WTC11 (cell line): Measurements from ENCODE around the gene SEPTIN8. TPM values are rescaled to one million over a fixed set of nuclear protein-coding genes. Genes with fewer than 3 reads are reported as not detected.

ENCODE experiments used
- ATAC-seq: fragments of 200-7000 bp; cut with Tn5 transposase; 2 replicates; pipeline ENCODE4 v1.10.0; 2021; ENCODE audit warnings: mild to moderate bottlenecking, moderate library complexity
- CTCF ChIA-PET: fragments of 300-600 bp; sonication (Branson Sonifier 250); formaldehyde crosslinking; loops from one replicate; lab custom pipeline; 2021; ENCODE audit warnings: antibody characterized with exemption; lab: Charles Lee
- POLR2A ChIA-PET: fragments of 350-600 bp; sonication (Branson Sonifier 250); formaldehyde crosslinking; loops from one replicate; lab custom pipeline; 2021; ENCODE audit warnings: antibody characterized with exemption; lab: Charles Lee
- DNase-seq: peaks from one replicate; pipeline ENCODE4 v3.0.0; 2021; ENCODE audit warnings: low spot score
- H3K27ac Mint-ChIP-seq: 2 replicates; pipeline ENCODE4 v1.8.0; 2021; ENCODE audit warnings: mixed read lengths
- H3K27me3 Mint-ChIP-seq: 2 replicates; pipeline ENCODE4 v1.8.0; 2021; ENCODE audit warnings: low read depth, mild to moderate bottlenecking, moderate library complexity, mixed read lengths
- H3K36me3 Mint-ChIP-seq: 2 replicates; pipeline ENCODE4 v1.8.0; 2021; ENCODE audit warnings: mixed read lengths
- H3K4me1 Mint-ChIP-seq: 2 replicates; pipeline ENCODE4 v1.8.0; 2022; ENCODE audit warnings: mixed read lengths
- H3K4me3 Mint-ChIP-seq: 2 replicates; pipeline ENCODE4 v1.8.0; 2021; ENCODE audit warnings: mild to moderate bottlenecking, moderate library complexity, mixed read lengths
- H3K9me3 Mint-ChIP-seq: 2 replicates; pipeline ENCODE4 v1.8.0; 2021; ENCODE audit warnings: mixed read lengths
- ATF1 ChIP-seq: sonication (generic); formaldehyde crosslinking; IDR thresholded peaks from 2 replicates; pipeline ENCODE4 v1.8.1; 2023; ENCODE audit warnings: mild to moderate bottlenecking, moderate library complexity, missing genetic modification reagents
- CBFB ChIP-seq: sonication (generic); formaldehyde crosslinking; IDR thresholded peaks from 2 replicates; pipeline ENCODE4 v1.8.1; 2022; ENCODE audit warnings: mild to moderate bottlenecking, low read depth, missing genetic modification reagents
- CREM ChIP-seq: sonication (generic); formaldehyde crosslinking; IDR thresholded peaks from 2 replicates; pipeline ENCODE4 v1.8.1; 2022; ENCODE audit warnings: mild to moderate bottlenecking, missing genetic modification reagents, moderate library complexity
- EMX1 ChIP-seq: fragments of 250-450 bp; sonication (Bioruptor Pico); IDR thresholded peaks from 2 replicates; pipeline ENCODE4 v1.8.0; 2021; ENCODE audit warnings: mild to moderate bottlenecking
- ETV6 ChIP-seq: sonication (generic); formaldehyde crosslinking; IDR thresholded peaks from 2 replicates; pipeline ENCODE4 v1.8.1; 2022; ENCODE audit warnings: mild to moderate bottlenecking, missing genetic modification reagents
- FOXP1 ChIP-seq: sonication (generic); formaldehyde crosslinking; IDR thresholded peaks from 2 replicates; pipeline ENCODE4 v1.8.0; 2022; ENCODE audit warnings: missing genetic modification reagents, mild to moderate bottlenecking, moderate library complexity, borderline replicate concordance
- IRF2 ChIP-seq: sonication (generic); formaldehyde crosslinking; IDR thresholded peaks from 2 replicates; pipeline ENCODE4 v1.8.0; 2022; ENCODE audit warnings: low read depth, missing genetic modification reagents, borderline replicate concordance
- MXD4 ChIP-seq: fragments of 250-450 bp; sonication (Bioruptor Pico); IDR thresholded peaks from 2 replicates; pipeline ENCODE4 v1.8.0; 2021; ENCODE audit warnings: mild to moderate bottlenecking, moderate library complexity, borderline replicate concordance
- MYBL2 ChIP-seq: sonication (generic); formaldehyde crosslinking; IDR thresholded peaks from 2 replicates; pipeline ENCODE4 v1.8.1; 2023; ENCODE audit warnings: mild to moderate bottlenecking, moderate library complexity, missing genetic modification reagents
- NFATC4 ChIP-seq: fragments of 250-450 bp; sonication (Bioruptor Pico); IDR thresholded peaks from 2 replicates; pipeline ENCODE4 v1.9.0; 2021; ENCODE audit warnings: mild to moderate bottlenecking
- NFYB ChIP-seq: sonication (generic); formaldehyde crosslinking; conservative IDR thresholded peaks from 2 replicates; pipeline ENCODE4 v1.8.0; 2022; ENCODE audit warnings: low read depth, missing genetic modification reagents
- NR1H2 ChIP-seq: sonication (generic); formaldehyde crosslinking; IDR thresholded peaks from 2 replicates; pipeline ENCODE4 v1.9.0; 2021; ENCODE audit warnings: mild to moderate bottlenecking, moderate library complexity, missing genetic modification reagents
- OVOL2 ChIP-seq: fragments of 250-450 bp; sonication (Bioruptor Pico); IDR thresholded peaks from 2 replicates; pipeline ENCODE4 v1.9.0; 2021; ENCODE audit warnings: mild to moderate bottlenecking, borderline replicate concordance
- TEAD4 ChIP-seq: sonication (generic); formaldehyde crosslinking; IDR thresholded peaks from 2 replicates; pipeline ENCODE4 v1.8.0; 2022; ENCODE audit warnings: mild to moderate bottlenecking, missing genetic modification reagents
- ZNF232 ChIP-seq: sonication (generic); formaldehyde crosslinking; IDR thresholded peaks from 2 replicates; pipeline ENCODE4 v1.8.0; 2022; ENCODE audit warnings: mild to moderate bottlenecking, missing genetic modification reagents
- ZNF263 ChIP-seq: sonication (generic); formaldehyde crosslinking; IDR thresholded peaks from 2 replicates; pipeline ENCODE4 v1.8.1; 2022; ENCODE audit warnings: low read depth, mild to moderate bottlenecking, moderate library complexity, missing genetic modification reagents
- ZNF671 ChIP-seq: fragments of 250-450 bp; sonication (Bioruptor Pico); IDR thresholded peaks from 2 replicates; pipeline ENCODE4 v1.8.0; 2021; ENCODE audit warnings: mild to moderate bottlenecking
- total RNA-seq: library from RNA; stranded (reverse); gene quantifications from 3 replicates; pipeline ENCODE4 v1.2.3, GENCODE V29; 2021
- TF ChIP-seq, protein P1 (sequence below): sonication (generic); formaldehyde crosslinking; IDR thresholded peaks from 2 replicates; pipeline ENCODE4 v1.8.1; 2023; ENCODE audit warnings: mild to moderate bottlenecking, moderate library complexity, missing genetic modification reagents
- TF ChIP-seq, protein P2 (sequence below): sonication (generic); formaldehyde crosslinking; conservative IDR thresholded peaks from 2 replicates; pipeline ENCODE4 v1.8.1; 2022; ENCODE audit warnings: mild to moderate bottlenecking, missing genetic modification reagents
- TF ChIP-seq, protein P3 (sequence below): sonication (generic); formaldehyde crosslinking; conservative IDR thresholded peaks from 2 replicates; pipeline ENCODE4 v1.8.1; 2023; ENCODE audit warnings: mild to moderate bottlenecking, low read depth, missing genetic modification reagents, moderate library complexity
- TF ChIP-seq, protein P4 (sequence below): sonication (generic); formaldehyde crosslinking; IDR thresholded peaks from 2 replicates; pipeline ENCODE4 v1.8.0; 2022; ENCODE audit warnings: mild to moderate bottlenecking, missing genetic modification reagents
- TF ChIP-seq, protein P5 (sequence below): sonication (generic); formaldehyde crosslinking; IDR thresholded peaks from 2 replicates; pipeline ENCODE4 v1.8.1; 2022; ENCODE audit warnings: low read depth, mild to moderate bottlenecking, moderate library complexity, missing genetic modification reagents, borderline replicate concordance
- TF ChIP-seq, protein P6 (sequence below): fragments of 250-450 bp; sonication (Bioruptor Pico); IDR thresholded peaks from 2 replicates; pipeline ENCODE4 v1.8.0; 2021; ENCODE audit warnings: mild to moderate bottlenecking
- TF ChIP-seq, protein P7 (sequence below): fragments of 250-450 bp; sonication (Bioruptor Pico); IDR thresholded peaks from 2 replicates; pipeline ENCODE4 v2.1.2; 2022; ENCODE audit warnings: mild to moderate bottlenecking, moderate library complexity

SEPTIN8 gene
- total RNA-seq, 1 experiment from 2014 or later, result 35.8 TPM

DNA sequence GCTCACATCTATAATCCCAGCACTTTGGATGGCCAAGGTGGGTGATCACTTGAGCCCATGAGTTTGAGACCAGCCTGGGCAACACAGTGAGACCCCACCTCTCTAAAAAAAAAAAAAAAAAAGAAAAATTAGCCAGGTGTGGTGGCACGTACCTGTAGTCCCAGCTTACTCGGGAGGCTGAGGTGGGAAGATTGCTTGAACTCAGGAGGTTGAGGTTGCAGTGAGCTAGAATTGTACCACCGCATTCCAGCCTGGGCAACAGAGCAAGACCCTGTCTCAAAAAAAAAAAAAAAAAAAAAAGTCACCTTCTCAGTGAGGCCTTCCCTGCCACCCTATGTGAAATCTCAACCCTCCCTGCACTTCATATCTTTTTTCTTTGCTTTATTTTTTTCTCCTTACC, 14.0 kb upstream of the SEPTIN8 start:
- DNase-seq (no peak), ATAC-seq (no peak)
- ChIA-PET CTCF (interaction anchor here (1.3 kb wide), 1 partner anchor 16 kb away, joined by 4 read pairs; no protein-coding TSS in a partner anchor), POLR2A (no interaction called here)
- H3K27me3 Mint-ChIP-seq, result peaks cover 8% of the 10 kb centered on the region
- H3K4me3 Mint-ChIP-seq, result no peak overlapping the region
- no peak overlapping the region for H3K27ac Mint-ChIP-seq
- no peaks in the 10 kb centered on the region for H3K36me3 Mint-ChIP-seq
- H3K9me3 Mint-ChIP-seq, result peaks cover 3% of the 10 kb centered on the region
- TF ChIP-seq TEAD4, result no peak
- TF ChIP-seq NR1H2 (CRISPR knock-in tag), result no peak
- no peak for TF ChIP-seq MXD4 (CRISPR knock-in tag)
- TF ChIP-seq, protein P1, sequence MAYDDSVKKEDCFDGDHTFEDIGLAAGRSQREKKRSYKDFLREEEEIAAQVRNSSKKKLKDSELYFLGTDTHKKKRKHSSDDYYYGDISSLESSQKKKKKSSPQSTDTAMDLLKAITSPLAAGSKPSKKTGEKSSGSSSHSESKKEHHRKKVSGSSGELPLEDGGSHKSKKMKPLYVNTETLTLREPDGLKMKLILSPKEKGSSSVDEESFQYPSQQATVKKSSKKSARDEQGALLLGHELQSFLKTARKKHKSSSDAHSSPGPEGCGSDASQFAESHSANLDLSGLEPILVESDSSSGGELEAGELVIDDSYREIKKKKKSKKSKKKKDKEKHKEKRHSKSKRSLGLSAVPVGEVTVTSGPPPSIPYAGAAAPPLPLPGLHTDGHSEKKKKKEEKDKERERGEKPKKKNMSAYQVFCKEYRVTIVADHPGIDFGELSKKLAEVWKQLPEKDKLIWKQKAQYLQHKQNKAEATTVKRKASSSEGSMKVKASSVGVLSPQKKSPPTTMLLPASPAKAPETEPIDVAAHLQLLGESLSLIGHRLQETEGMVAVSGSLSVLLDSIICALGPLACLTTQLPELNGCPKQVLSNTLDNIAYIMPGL, result no peak
- TF ChIP-seq, protein P2, sequence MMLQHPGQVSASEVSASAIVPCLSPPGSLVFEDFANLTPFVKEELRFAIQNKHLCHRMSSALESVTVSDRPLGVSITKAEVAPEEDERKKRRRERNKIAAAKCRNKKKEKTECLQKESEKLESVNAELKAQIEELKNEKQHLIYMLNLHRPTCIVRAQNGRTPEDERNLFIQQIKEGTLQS (CRISPR knock-in tag), result no peak
- no peak for TF ChIP-seq MYBL2
- TF ChIP-seq, protein P3, sequence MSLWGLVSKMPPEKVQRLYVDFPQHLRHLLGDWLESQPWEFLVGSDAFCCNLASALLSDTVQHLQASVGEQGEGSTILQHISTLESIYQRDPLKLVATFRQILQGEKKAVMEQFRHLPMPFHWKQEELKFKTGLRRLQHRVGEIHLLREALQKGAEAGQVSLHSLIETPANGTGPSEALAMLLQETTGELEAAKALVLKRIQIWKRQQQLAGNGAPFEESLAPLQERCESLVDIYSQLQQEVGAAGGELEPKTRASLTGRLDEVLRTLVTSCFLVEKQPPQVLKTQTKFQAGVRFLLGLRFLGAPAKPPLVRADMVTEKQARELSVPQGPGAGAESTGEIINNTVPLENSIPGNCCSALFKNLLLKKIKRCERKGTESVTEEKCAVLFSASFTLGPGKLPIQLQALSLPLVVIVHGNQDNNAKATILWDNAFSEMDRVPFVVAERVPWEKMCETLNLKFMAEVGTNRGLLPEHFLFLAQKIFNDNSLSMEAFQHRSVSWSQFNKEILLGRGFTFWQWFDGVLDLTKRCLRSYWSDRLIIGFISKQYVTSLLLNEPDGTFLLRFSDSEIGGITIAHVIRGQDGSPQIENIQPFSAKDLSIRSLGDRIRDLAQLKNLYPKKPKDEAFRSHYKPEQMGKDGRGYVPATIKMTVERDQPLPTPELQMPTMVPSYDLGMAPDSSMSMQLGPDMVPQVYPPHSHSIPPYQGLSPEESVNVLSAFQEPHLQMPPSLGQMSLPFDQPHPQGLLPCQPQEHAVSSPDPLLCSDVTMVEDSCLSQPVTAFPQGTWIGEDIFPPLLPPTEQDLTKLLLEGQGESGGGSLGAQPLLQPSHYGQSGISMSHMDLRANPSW (CRISPR knock-in tag), result no peak
- TF ChIP-seq ATF1, result no peak
- TF ChIP-seq ZNF263, result no peak
- no peak for TF ChIP-seq NFYB (CRISPR knock-in tag)
- TF ChIP-seq FOXP1 (CRISPR knock-in tag), result no peak
- TF ChIP-seq, protein P4, sequence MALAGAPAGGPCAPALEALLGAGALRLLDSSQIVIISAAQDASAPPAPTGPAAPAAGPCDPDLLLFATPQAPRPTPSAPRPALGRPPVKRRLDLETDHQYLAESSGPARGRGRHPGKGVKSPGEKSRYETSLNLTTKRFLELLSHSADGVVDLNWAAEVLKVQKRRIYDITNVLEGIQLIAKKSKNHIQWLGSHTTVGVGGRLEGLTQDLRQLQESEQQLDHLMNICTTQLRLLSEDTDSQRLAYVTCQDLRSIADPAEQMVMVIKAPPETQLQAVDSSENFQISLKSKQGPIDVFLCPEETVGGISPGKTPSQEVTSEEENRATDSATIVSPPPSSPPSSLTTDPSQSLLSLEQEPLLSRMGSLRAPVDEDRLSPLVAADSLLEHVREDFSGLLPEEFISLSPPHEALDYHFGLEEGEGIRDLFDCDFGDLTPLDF (CRISPR knock-in tag), result no peak
- TF ChIP-seq IRF2, result no peak
- no peak for TF ChIP-seq NFATC4
- TF ChIP-seq, protein P5, sequence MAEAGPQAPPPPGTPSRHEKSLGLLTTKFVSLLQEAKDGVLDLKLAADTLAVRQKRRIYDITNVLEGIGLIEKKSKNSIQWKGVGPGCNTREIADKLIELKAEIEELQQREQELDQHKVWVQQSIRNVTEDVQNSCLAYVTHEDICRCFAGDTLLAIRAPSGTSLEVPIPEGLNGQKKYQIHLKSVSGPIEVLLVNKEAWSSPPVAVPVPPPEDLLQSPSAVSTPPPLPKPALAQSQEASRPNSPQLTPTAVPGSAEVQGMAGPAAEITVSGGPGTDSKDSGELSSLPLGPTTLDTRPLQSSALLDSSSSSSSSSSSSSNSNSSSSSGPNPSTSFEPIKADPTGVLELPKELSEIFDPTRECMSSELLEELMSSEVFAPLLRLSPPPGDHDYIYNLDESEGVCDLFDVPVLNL (CRISPR knock-in tag), result no peak
- peaks cover 6% of the 10 kb centered on the region; the same call in 1 of the 2 replicates for H3K4me1 Mint-ChIP-seq

DNA sequence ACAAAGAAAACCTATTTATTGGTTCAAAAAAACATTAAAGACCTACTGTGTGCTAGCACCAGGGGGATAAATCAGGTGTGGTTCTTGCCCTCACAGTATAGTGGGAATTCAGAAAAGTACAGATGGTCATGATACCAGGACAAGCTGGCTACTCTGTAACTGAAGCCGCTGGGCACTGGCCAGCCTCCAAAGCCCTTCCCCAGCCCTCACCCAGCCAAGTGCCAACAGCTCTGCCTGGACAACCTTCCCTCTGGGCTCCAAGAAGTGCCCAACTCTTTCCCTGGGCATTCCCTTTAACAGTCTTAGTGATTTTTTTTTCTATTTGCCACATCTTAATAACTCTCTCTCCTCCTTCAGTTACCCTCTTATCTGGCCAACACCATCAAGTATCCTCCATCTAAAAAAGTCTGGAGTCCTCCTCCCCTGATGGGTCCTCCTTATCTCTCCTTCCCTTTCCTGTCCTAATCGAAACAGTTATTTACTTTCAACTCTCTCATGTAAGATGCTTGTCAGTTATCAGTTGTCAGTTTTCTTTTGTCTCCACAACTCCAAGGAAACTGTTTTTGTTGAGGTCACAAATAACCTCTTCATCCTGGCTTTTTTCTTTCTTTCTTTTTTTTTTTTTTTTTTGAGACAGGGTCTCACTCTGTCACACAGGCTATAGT, 13.3 kb upstream of the SEPTIN8 start:
- Mint-ChIP-seq H3K27ac (no peak overlapping the region), H3K36me3 (no peaks in the 10 kb centered on the region), H3K4me1 (peaks cover 6% of the 10 kb centered on the region; the same call in 1 of the 2 replicates), H3K27me3 (peaks cover 10% of the 10 kb centered on the region), H3K4me3 (no peak overlapping the region), H3K9me3 (peaks cover 6% of the 10 kb centered on the region)
- CTCF ChIA-PET, result interaction anchor here (1.0 to 1.4 kb wide), 3 partner anchors 17 to 37 kb away, joined by 4 to 7 read pairs (median 6); no protein-coding TSS in a partner anchor
- POLR2A ChIA-PET, result interaction anchor here (0.6 kb wide), 1 partner anchor 9 kb away, joined by 4 read pairs; no protein-coding TSS in a partner anchor
- DNase-seq (no peak), ATAC-seq (no peak)
- TF ChIP-seq CBFB (CRISPR knock-in tag) (no peak), CREM (no peak), ZNF232 (CRISPR knock-in tag) (no peak), EMX1 (CRISPR knock-in tag) (no peak), ETV6 (CRISPR knock-in tag) (no peak), IRF2 (no peak), OVOL2 (CRISPR knock-in tag) (no peak), MXD4 (CRISPR knock-in tag) (no peak), ZNF671 (CRISPR knock-in tag) (no peak)
- TF ChIP-seq, protein P6, sequence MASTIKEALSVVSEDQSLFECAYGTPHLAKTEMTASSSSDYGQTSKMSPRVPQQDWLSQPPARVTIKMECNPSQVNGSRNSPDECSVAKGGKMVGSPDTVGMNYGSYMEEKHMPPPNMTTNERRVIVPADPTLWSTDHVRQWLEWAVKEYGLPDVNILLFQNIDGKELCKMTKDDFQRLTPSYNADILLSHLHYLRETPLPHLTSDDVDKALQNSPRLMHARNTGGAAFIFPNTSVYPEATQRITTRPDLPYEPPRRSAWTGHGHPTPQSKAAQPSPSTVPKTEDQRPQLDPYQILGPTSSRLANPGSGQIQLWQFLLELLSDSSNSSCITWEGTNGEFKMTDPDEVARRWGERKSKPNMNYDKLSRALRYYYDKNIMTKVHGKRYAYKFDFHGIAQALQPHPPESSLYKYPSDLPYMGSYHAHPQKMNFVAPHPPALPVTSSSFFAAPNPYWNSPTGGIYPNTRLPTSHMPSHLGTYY (CRISPR knock-in tag), result no peak
- TF ChIP-seq, protein P1, result no peak
- TF ChIP-seq, protein P7, sequence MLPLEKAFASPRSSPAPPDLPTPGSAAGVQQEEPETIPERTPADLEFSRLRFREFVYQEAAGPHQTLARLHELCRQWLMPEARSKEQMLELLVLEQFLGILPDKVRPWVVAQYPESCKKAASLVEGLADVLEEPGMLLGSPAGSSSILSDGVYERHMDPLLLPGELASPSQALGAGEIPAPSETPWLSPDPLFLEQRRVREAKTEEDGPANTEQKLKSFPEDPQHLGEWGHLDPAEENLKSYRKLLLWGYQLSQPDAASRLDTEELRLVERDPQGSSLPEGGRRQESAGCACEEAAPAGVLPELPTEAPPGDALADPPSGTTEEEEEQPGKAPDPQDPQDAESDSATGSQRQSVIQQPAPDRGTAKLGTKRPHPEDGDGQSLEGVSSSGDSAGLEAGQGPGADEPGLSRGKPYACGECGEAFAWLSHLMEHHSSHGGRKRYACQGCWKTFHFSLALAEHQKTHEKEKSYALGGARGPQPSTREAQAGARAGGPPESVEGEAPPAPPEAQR, result no peak
